H9 (cell line): Measurements from ENCODE around the gene CLCA4. TPM values are rescaled to one million over a fixed set of nuclear protein-coding genes. Genes with fewer than 3 reads are reported as not detected.

Experiments
- DNase-seq: peaks from one replicate; pipeline ENCODE4 v3.0.0-alpha.2; 2017
- H2AFZ ChIP-seq: one replicate; pipeline ENCODE4 v1.6.1; 2013; ENCODE audit warnings: mild to moderate bottlenecking, low read length, control low read depth, moderate library complexity
- H2AK5ac ChIP-seq: 2 replicates; pipeline ENCODE4 v1.6.1; 2013; ENCODE audit warnings: low read length, control low read depth, mixed read lengths; ENCODE audit not compliant: insufficient read length
- H2BK120ac ChIP-seq: one replicate; pipeline ENCODE4 v1.6.1; 2013; ENCODE audit warnings: low read depth, mild to moderate bottlenecking, low read length, control low read depth, inconsistent platforms; ENCODE audit not compliant: poor library complexity, severe bottlenecking
- H2BK12ac ChIP-seq: 2 replicates; pipeline ENCODE4 v1.6.1; 2013; ENCODE audit warnings: low read length, control low read depth, mixed read lengths, low read depth; ENCODE audit not compliant: insufficient read length
- H2BK15ac ChIP-seq: 2 replicates; pipeline ENCODE4 v1.6.1; 2013; ENCODE audit warnings: low read depth, low read length, control low read depth
- H2BK20ac ChIP-seq: one replicate; pipeline ENCODE4 v1.6.1; 2013; ENCODE audit warnings: low read depth, mild to moderate bottlenecking, low read length, control low read depth, inconsistent platforms; ENCODE audit not compliant: poor library complexity, severe bottlenecking
- H2BK5ac ChIP-seq: 2 replicates; pipeline ENCODE4 v1.6.1; 2013; ENCODE audit warnings: low read length, control low read depth, mixed read lengths; ENCODE audit not compliant: insufficient read length
- H3K14ac ChIP-seq: 2 replicates; pipeline ENCODE4 v1.6.1; 2013; ENCODE audit warnings: low read length, control low read depth; ENCODE audit not compliant: insufficient read depth
- H3K18ac ChIP-seq: 2 replicates; pipeline ENCODE4 v1.6.1; 2013; ENCODE audit warnings: low read depth, mild to moderate bottlenecking, mixed read lengths, low read length, control low read depth; ENCODE audit not compliant: insufficient read length
- H3K23ac ChIP-seq: 2 replicates; pipeline ENCODE4 v1.6.1; 2013; ENCODE audit warnings: low read length, control low read depth, mixed read lengths, low read depth; ENCODE audit not compliant: insufficient read length
- H3K23me2 ChIP-seq: 2 replicates; pipeline ENCODE4 v1.6.1; 2013; ENCODE audit warnings: low read depth, mild to moderate bottlenecking, mixed read lengths, low read length, control low read depth; ENCODE audit not compliant: insufficient read length, poor library complexity, severe bottlenecking
- H3K27ac ChIP-seq: 2 replicates; pipeline ENCODE4 v1.5.1; 2013; ENCODE audit warnings: low read length, control low read depth, mixed read lengths, low read depth; ENCODE audit not compliant: insufficient read length
- H3K27me3 ChIP-seq: 2 replicates; pipeline ENCODE4 v1.6.1; 2013; ENCODE audit warnings: low read length, control low read depth, inconsistent platforms; ENCODE audit not compliant: insufficient read depth
- H3K4ac ChIP-seq: 2 replicates; pipeline ENCODE4 v1.6.1; 2013; ENCODE audit warnings: low read depth, mild to moderate bottlenecking, control low read depth, inconsistent platforms, low read length, moderate library complexity
- H3K4me1 ChIP-seq: 2 replicates; pipeline ENCODE4 v1.6.1; 2013; ENCODE audit warnings: low read length, control low read depth, inconsistent platforms; ENCODE audit not compliant: insufficient read depth
- H3K4me2 ChIP-seq: 2 replicates; pipeline ENCODE4 v1.6.1; 2013; ENCODE audit warnings: low read length, control low read depth, mixed read lengths; ENCODE audit not compliant: insufficient read length, insufficient read depth
- H3K56ac ChIP-seq: 2 replicates; pipeline ENCODE4 v1.6.1; 2013; ENCODE audit warnings: low read depth, mild to moderate bottlenecking, mixed read lengths, low read length, control low read depth; ENCODE audit not compliant: insufficient read length
- H3K79me1 ChIP-seq: 2 replicates; pipeline ENCODE4 v1.6.1; 2013; ENCODE audit warnings: low read depth, mild to moderate bottlenecking, moderate library complexity, low read length, control low read depth, inconsistent platforms; ENCODE audit not compliant: insufficient read depth, poor library complexity, severe bottlenecking
- H3K79me2 ChIP-seq: 2 replicates; pipeline ENCODE4 v1.6.1; 2013; ENCODE audit warnings: low read length, control low read depth, inconsistent platforms; ENCODE audit not compliant: insufficient read depth
- H3K9ac ChIP-seq: 2 replicates; pipeline ENCODE4 v1.6.1; 2013; ENCODE audit warnings: low read length, control low read depth, mixed read lengths; ENCODE audit not compliant: insufficient read length; ENCODE audit errors: extremely low read depth
- H3K9me3 ChIP-seq: one replicate; pipeline ENCODE4 v1.6.1; 2013; ENCODE audit warnings: low read depth, low read length, inconsistent platforms; ENCODE audit not compliant: control insufficient read depth
- H3T11ph ChIP-seq: one replicate; pipeline ENCODE4 v1.6.1; 2013; ENCODE audit warnings: mild to moderate bottlenecking, low read length, control low read depth, inconsistent platforms
- H4K20me1 ChIP-seq: one replicate; pipeline ENCODE4 v1.6.1; 2013; ENCODE audit not compliant: control insufficient read depth, insufficient read length, insufficient read depth
- H4K5ac ChIP-seq: 2 replicates; pipeline ENCODE4 v1.6.1; 2013; ENCODE audit warnings: low read depth, mild to moderate bottlenecking, mixed read lengths, low read length, control low read depth; ENCODE audit not compliant: insufficient read length
- H4K8ac ChIP-seq: replicated peaks from 2 replicates; pipeline ENCODE4 v1.6.1; 2013; ENCODE audit warnings: low read length, control low read depth, mixed read lengths, low read depth; ENCODE audit not compliant: insufficient read length
- H4K91ac ChIP-seq: 2 replicates; pipeline ENCODE4 v1.6.1; 2013; ENCODE audit warnings: low read depth, mild to moderate bottlenecking, moderate library complexity, mixed read lengths, low read length, control low read depth; ENCODE audit not compliant: insufficient read length
- H3K27ac Mint-ChIP-seq, 3 experiments: 2 replicates in 2 of 3; 3 replicates in 1 of 3; pipeline ENCODE4 v1.8.0; 2020 to 2021; ENCODE audit warnings: mixed read lengths in 3 of 3, mild to moderate bottlenecking in 1 of 3, moderate library complexity in 1 of 3
- H3K27me3 Mint-ChIP-seq: 2 replicates; pipeline ENCODE4 v1.8.0; 2021; ENCODE audit warnings: low read depth, mild to moderate bottlenecking, moderate library complexity, mixed read lengths
- H3K36me3 Mint-ChIP-seq, 3 experiments: 2 replicates in 2 of 3; 3 replicates in 1 of 3; pipeline ENCODE4 v1.8.0; 2020 to 2021; ENCODE audit warnings: low read depth in 3 of 3, mixed read lengths in 3 of 3; ENCODE audit not compliant: insufficient read depth in 1 of 3
- H3K4me1 Mint-ChIP-seq, 2 experiments: 2 replicates each; pipeline ENCODE4 v1.8.0; 2020; ENCODE audit warnings: mixed read lengths in 2 of 2
- H3K4me3 Mint-ChIP-seq, 2 experiments: 2 replicates in 1 of 2; 3 replicates in 1 of 2; pipeline ENCODE4 v1.8.0; 2020 to 2021; ENCODE audit warnings: mild to moderate bottlenecking in 2 of 2, mixed read lengths in 2 of 2, moderate library complexity in 1 of 2
- H3K9me3 Mint-ChIP-seq, 2 experiments: 2 replicates in 1 of 2; 3 replicates in 1 of 2; pipeline ENCODE4 v1.8.0; 2020; ENCODE audit warnings: mild to moderate bottlenecking in 2 of 2, mixed read lengths in 2 of 2, moderate library complexity in 1 of 2
- CTCF ChIP-seq: fragments of 200-600 bp; sonication (generic); conservative IDR thresholded peaks from 3 replicates; pipeline ENCODE4 v1.8.0; 2021; ENCODE audit warnings: antibody characterized with exemption, mild to moderate bottlenecking
- WGBS: extraction: QIAGEN DNeasy Blood & Tissue Kit; methylation state at CpG from one replicate; pipeline ENCODE4 v1.1.7; 2013; ENCODE audit warnings: missing lambda C conversion rate, low lambda C conversion rate, mixed read lengths; ENCODE audit not compliant: insufficient read length; ENCODE audit errors: extremely low coverage; 5-methylcytosine and 5-hydroxymethylcytosine counted together
- total RNA-seq: library from RNA; stranded (reverse); gene quantifications from 2 replicates; pipeline ENCODE4 v1.2.1, GENCODE V29; 2021

Gene CLCA4
- total RNA-seq, 1 experiment from 2014 or later, result not detected

GRCh38 chr1:86541859-86542258 lies 5.0 kb upstream of the CLCA4 start:
- H3K79me2 ChIP-seq, result no peaks in the 10 kb centered on the region
- no peak overlapping the region for H3K14ac ChIP-seq
- no peak overlapping the region for H4K5ac ChIP-seq
- no peak overlapping the region for H2BK20ac ChIP-seq
- no peak overlapping the region for H4K91ac ChIP-seq
- Mint-ChIP-seq H3K4me1 (peaks cover 6% of the 10 kb centered on the region in 2 experiments), H3K36me3 (no peaks in the 10 kb centered on the region; a peak in 1 of 7 replicates), H3K27ac (no peak overlapping the region), H3K4me3 (no peak overlapping the region), H3K9me3 (peaks cover 0 to 6% of the 10 kb centered on the region in 2 experiments; a peak in 2 of 5 replicates), H3K27me3 (no peaks in the 10 kb centered on the region)
- no peak overlapping the region for H3K18ac ChIP-seq
- H4K8ac ChIP-seq, result no peak overlapping the region
- no peaks in the 10 kb centered on the region for H3K9me3 ChIP-seq
- no peak overlapping the region for H2BK120ac ChIP-seq
- no peak overlapping the region for H3K56ac ChIP-seq
- no peak overlapping the region for H2BK12ac ChIP-seq
- H3K4me1 ChIP-seq, result no peaks in the 10 kb centered on the region
- H3K4me2 ChIP-seq, result no peak overlapping the region
- no peak overlapping the region for H3K4ac ChIP-seq
- no peak overlapping the region for H3K27ac ChIP-seq
- no peak overlapping the region for H3T11ph ChIP-seq
- no peak for DNase-seq
- H2AFZ ChIP-seq, result no peak overlapping the region
- no peak overlapping the region for H2AK5ac ChIP-seq
- no peaks in the 10 kb centered on the region for H3K27me3 ChIP-seq
- no peaks in the 10 kb centered on the region for H4K20me1 ChIP-seq
- no peak overlapping the region for H3K23ac ChIP-seq
- no peak for TF ChIP-seq CTCF
- WGBS, result no CpG with 5 or more reads among the region's 2 CpGs
- H3K79me1 ChIP-seq, result no peaks in the 10 kb centered on the region
- no peak overlapping the region for H2BK5ac ChIP-seq
- H3K23me2 ChIP-seq, result no peaks in the 10 kb centered on the region
- no peak overlapping the region for H3K9ac ChIP-seq
- H2BK15ac ChIP-seq, result no peak overlapping the region
